GM23338 (cell line): ENCODE data around the gene CBX8. TPM values are rescaled to one million over a fixed set of nuclear protein-coding genes. Genes with fewer than 3 reads are reported as not detected.

ENCODE experiments used
- ATAC-seq: fragments of 200-7000 bp; cut with Tn5 transposase; 3 replicates; pipeline ENCODE4 v1.9.1; 2020
- DNase-seq: peaks from one replicate; pipeline ENCODE4 v3.0.0-alpha.2; 2015; ENCODE audit warnings: low spot score
- H2AFZ ChIP-seq: fragments of 200-600 bp; sonication (generic); 2 replicates; pipeline ENCODE4 v1.8.0; 2016; ENCODE audit warnings: antibody characterized with exemption, mild to moderate bottlenecking, moderate library complexity
- H3F3A ChIP-seq: fragments of 200-600 bp; sonication (generic); replicated peaks from 2 replicates; pipeline ENCODE4 v1.8.0; 2017; ENCODE audit warnings: antibody characterized with exemption, mixed run types, low read depth
- H3K27ac ChIP-seq: fragments of 200-600 bp; sonication (generic); 2 replicates; pipeline ENCODE4 v1.6.1; 2016; ENCODE audit warnings: low read depth
- H3K27me3 ChIP-seq: fragments of 200-600 bp; sonication (generic); 2 replicates; pipeline ENCODE4 v1.8.0; 2016; ENCODE audit warnings: mild to moderate bottlenecking, mixed run types, moderate library complexity; ENCODE audit not compliant: insufficient read depth
- H3K36me3 ChIP-seq: fragments of 200-600 bp; sonication (generic); 2 replicates; pipeline ENCODE4 v1.8.0; 2016; ENCODE audit warnings: mild to moderate bottlenecking; ENCODE audit not compliant: insufficient read depth
- H3K4me1 ChIP-seq: fragments of 200-600 bp; sonication (generic); 2 replicates; pipeline ENCODE4 v1.8.0; 2016; ENCODE audit warnings: mild to moderate bottlenecking, moderate library complexity; ENCODE audit not compliant: insufficient read depth
- H3K4me2 ChIP-seq: fragments of 200-600 bp; sonication (generic); 2 replicates; pipeline ENCODE4 v1.7.1; 2017; ENCODE audit warnings: mixed run types
- H3K4me3 ChIP-seq: fragments of 200-600 bp; sonication (generic); 2 replicates; pipeline ENCODE4 v1.6.1; 2016; ENCODE audit warnings: mixed run types
- H3K79me2 ChIP-seq: fragments of 200-600 bp; sonication (generic); replicated peaks from 2 replicates; pipeline ENCODE4 v1.8.0; 2017; ENCODE audit warnings: mild to moderate bottlenecking; ENCODE audit not compliant: insufficient read depth
- H3K9me2 ChIP-seq: fragments of 200-600 bp; sonication (generic); 2 replicates; pipeline ENCODE4 v1.8.0; 2017; ENCODE audit not compliant: insufficient read depth
- H4K20me1 ChIP-seq: fragments of 200-600 bp; sonication (generic); replicated peaks from 2 replicates; pipeline ENCODE4 v1.8.0; 2017; ENCODE audit warnings: mild to moderate bottlenecking; ENCODE audit not compliant: insufficient read depth
- H3K27ac Mint-ChIP-seq: 2 replicates; pipeline ENCODE4 v1.8.0; 2020; ENCODE audit warnings: inconsistent platforms, mild to moderate bottlenecking, moderate library complexity, mixed read lengths
- H3K27me3 Mint-ChIP-seq: 3 replicates; pipeline ENCODE4 v1.8.0; 2022; ENCODE audit warnings: low read depth, mild to moderate bottlenecking, moderate library complexity, mixed read lengths, inconsistent platforms; ENCODE audit not compliant: insufficient read depth, poor library complexity
- H3K36me3 Mint-ChIP-seq: 3 replicates; pipeline ENCODE4 v1.8.0; 2021; ENCODE audit warnings: low read depth, mild to moderate bottlenecking, inconsistent platforms, moderate library complexity, mixed read lengths
- H3K4me1 Mint-ChIP-seq: 3 replicates; pipeline ENCODE4 v1.8.0; 2020; ENCODE audit warnings: mild to moderate bottlenecking, inconsistent platforms, mixed read lengths
- H3K4me3 Mint-ChIP-seq: 3 replicates; pipeline ENCODE4 v1.8.0; 2021; ENCODE audit warnings: moderate library complexity, mild to moderate bottlenecking, inconsistent platforms, mixed read lengths
- H3K9me3 Mint-ChIP-seq: 3 replicates; pipeline ENCODE4 v1.8.0; 2020; ENCODE audit warnings: moderate library complexity, mild to moderate bottlenecking, inconsistent platforms, mixed read lengths
- CREB1 ChIP-seq: fragments of 250-450 bp; sonication (Bioruptor Pico); IDR thresholded peaks from 2 replicates; pipeline ENCODE4 v1.5.0; 2020; ENCODE audit warnings: low read depth, mild to moderate bottlenecking, moderate library complexity
- EZH2 ChIP-seq: fragments of 200-600 bp; sonication (generic); IDR thresholded peaks from one replicate; pipeline ENCODE4 v1.8.0; 2017; ENCODE audit warnings: antibody characterized with exemption, mild to moderate bottlenecking, low read depth; ENCODE audit not compliant: unreplicated experiment
- EZH2phosphoT487 ChIP-seq: fragments of 200-600 bp; sonication (generic); IDR thresholded peaks from one replicate; pipeline ENCODE4 v1.8.1; 2018; ENCODE audit warnings: antibody characterized with exemption; ENCODE audit not compliant: unreplicated experiment
- JUNB ChIP-seq: IDR thresholded peaks from one replicate; pipeline ENCODE4 v1.6.1; 2016; ENCODE audit warnings: antibody characterized with exemption; ENCODE audit not compliant: unreplicated experiment
- NANOG ChIP-seq: IDR thresholded peaks from 2 replicates; pipeline ENCODE4 v1.6.1; 2016; ENCODE audit warnings: antibody characterized with exemption, borderline replicate concordance
- POLR2AphosphoS5 ChIP-seq: IDR thresholded peaks from 2 replicates; pipeline ENCODE4 v1.6.1; 2016; ENCODE audit warnings: antibody characterized with exemption, low read depth
- STAT1 ChIP-seq: IDR thresholded peaks from one replicate; pipeline ENCODE4 v1.6.1; 2016; ENCODE audit warnings: antibody characterized with exemption; ENCODE audit not compliant: unreplicated experiment
- ZNF114 ChIP-seq: fragments of 250-450 bp; sonication (Bioruptor Pico); IDR thresholded peaks from 2 replicates; pipeline ENCODE4 v1.5.0; 2020; ENCODE audit warnings: mild to moderate bottlenecking, moderate library complexity
- ZNF331 ChIP-seq: fragments of 250-450 bp; sonication (Bioruptor Pico); IDR thresholded peaks from 2 replicates; pipeline ENCODE4 v1.5.0; 2020; ENCODE audit warnings: low read depth, mild to moderate bottlenecking, moderate library complexity
- polyA plus RNA-seq: library from polyadenylated mRNA; unstranded; fragments of >200 nt; fragmentation: Nextera tagmentation; extraction: Ambion mirVana; gene quantifications from 2 replicates; pipeline ENCODE4 v1.2.1, GENCODE V29; 2016
- total RNA-seq: library from RNA; depleted of rRNA; stranded (reverse); fragments of >200 nt; shearing (Covaris generic); gene quantifications from 2 replicates; pipeline ENCODE4 v1.2.3, GENCODE V29; 2014
- TF ChIP-seq, protein P1 (sequence below), 2 experiments: fragments of 200-600 bp in 1 of 2; sonication (generic) in 1 of 2; conservative IDR thresholded peaks; 2 replicates each; pipeline versions ENCODE4 v1.5.1 to v1.6.1; 2016 to 2017; ENCODE audit warnings: antibody characterized with exemption in 2 of 2, low read depth in 2 of 2, mild to moderate bottlenecking in 2 of 2, moderate library complexity in 1 of 2
- TF ChIP-seq, protein P2 (sequence below): IDR thresholded peaks from 2 replicates; pipeline ENCODE4 v1.6.1; 2016; ENCODE audit warnings: antibody characterized with exemption
- TF ChIP-seq, protein P3 (sequence below): IDR thresholded peaks from one replicate; pipeline ENCODE4 v1.6.1; 2018; ENCODE audit warnings: antibody characterized with exemption; ENCODE audit not compliant: unreplicated experiment
- TF ChIP-seq, protein P4 (sequence below): fragments of 250-450 bp; sonication (Bioruptor Pico); IDR thresholded peaks from 2 replicates; pipeline ENCODE4 v1.5.0; 2020; ENCODE audit warnings: mild to moderate bottlenecking, moderate library complexity

CBX8 gene
- total and polyA plus RNA-seq, 2 experiments from 2014 or later: 1.0 to 1.3 TPM

DNA sequence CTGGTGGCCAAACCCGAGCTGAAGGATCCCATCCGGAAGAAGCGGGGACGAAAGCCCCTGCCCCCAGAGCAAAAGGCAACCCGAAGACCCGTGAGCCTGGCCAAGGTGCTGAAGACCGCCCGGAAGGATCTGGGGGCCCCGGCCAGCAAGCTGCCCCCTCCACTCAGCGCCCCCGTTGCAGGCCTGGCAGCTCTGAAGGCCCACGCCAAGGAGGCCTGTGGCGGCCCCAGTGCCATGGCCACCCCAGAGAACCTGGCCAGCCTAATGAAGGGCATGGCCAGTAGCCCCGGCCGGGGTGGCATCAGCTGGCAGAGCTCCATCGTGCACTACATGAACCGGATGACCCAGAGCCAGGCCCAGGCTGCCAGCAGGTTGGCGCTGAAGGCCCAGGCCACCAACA lies 13.0 kb downstream of the CBX8 start:
- H3K27me3 Mint-ChIP-seq: peaks cover 62% of the 10 kb centered on the region
- H3K4me1 Mint-ChIP-seq: peaks cover 63% of the 10 kb centered on the region
- Histone ChIP-seq H3F3A (peaks cover 33% of the 10 kb centered on the region), H3K9me2 (no peaks in the 10 kb centered on the region), H3K4me1 (peaks cover 32% of the 10 kb centered on the region), H3K36me3 (peaks cover 8% of the 10 kb centered on the region), H3K4me3 (no peak overlapping the region), H3K27ac (no peak overlapping the region), H3K79me2 (peaks cover 27% of the 10 kb centered on the region), H3K4me2 (no peak overlapping the region), H4K20me1 (peaks cover 54% of the 10 kb centered on the region), H2AFZ (no peak overlapping the region), H3K27me3 (peaks cover 22% of the 10 kb centered on the region)
- H3K27ac Mint-ChIP-seq: no peak overlapping the region
- no peak for ATAC-seq
- H3K36me3 Mint-ChIP-seq: peaks cover 68% of the 10 kb centered on the region
- no peak for TF ChIP-seq CREB1
- TF ChIP-seq JUNB: no peak
- TF ChIP-seq STAT1: no peak
- TF ChIP-seq, protein P1, sequence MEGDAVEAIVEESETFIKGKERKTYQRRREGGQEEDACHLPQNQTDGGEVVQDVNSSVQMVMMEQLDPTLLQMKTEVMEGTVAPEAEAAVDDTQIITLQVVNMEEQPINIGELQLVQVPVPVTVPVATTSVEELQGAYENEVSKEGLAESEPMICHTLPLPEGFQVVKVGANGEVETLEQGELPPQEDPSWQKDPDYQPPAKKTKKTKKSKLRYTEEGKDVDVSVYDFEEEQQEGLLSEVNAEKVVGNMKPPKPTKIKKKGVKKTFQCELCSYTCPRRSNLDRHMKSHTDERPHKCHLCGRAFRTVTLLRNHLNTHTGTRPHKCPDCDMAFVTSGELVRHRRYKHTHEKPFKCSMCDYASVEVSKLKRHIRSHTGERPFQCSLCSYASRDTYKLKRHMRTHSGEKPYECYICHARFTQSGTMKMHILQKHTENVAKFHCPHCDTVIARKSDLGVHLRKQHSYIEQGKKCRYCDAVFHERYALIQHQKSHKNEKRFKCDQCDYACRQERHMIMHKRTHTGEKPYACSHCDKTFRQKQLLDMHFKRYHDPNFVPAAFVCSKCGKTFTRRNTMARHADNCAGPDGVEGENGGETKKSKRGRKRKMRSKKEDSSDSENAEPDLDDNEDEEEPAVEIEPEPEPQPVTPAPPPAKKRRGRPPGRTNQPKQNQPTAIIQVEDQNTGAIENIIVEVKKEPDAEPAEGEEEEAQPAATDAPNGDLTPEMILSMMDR (conservative IDR thresholded peaks at IDR 0.05; ENCODE audit: low read depth in 2 of 2): no peak
- TF ChIP-seq ZNF331 (CRISPR knock-in tag): no peak
- TF ChIP-seq, protein P2, sequence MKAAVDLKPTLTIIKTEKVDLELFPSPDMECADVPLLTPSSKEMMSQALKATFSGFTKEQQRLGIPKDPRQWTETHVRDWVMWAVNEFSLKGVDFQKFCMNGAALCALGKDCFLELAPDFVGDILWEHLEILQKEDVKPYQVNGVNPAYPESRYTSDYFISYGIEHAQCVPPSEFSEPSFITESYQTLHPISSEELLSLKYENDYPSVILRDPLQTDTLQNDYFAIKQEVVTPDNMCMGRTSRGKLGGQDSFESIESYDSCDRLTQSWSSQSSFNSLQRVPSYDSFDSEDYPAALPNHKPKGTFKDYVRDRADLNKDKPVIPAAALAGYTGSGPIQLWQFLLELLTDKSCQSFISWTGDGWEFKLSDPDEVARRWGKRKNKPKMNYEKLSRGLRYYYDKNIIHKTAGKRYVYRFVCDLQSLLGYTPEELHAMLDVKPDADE: no peak
- TF ChIP-seq, protein P3, sequence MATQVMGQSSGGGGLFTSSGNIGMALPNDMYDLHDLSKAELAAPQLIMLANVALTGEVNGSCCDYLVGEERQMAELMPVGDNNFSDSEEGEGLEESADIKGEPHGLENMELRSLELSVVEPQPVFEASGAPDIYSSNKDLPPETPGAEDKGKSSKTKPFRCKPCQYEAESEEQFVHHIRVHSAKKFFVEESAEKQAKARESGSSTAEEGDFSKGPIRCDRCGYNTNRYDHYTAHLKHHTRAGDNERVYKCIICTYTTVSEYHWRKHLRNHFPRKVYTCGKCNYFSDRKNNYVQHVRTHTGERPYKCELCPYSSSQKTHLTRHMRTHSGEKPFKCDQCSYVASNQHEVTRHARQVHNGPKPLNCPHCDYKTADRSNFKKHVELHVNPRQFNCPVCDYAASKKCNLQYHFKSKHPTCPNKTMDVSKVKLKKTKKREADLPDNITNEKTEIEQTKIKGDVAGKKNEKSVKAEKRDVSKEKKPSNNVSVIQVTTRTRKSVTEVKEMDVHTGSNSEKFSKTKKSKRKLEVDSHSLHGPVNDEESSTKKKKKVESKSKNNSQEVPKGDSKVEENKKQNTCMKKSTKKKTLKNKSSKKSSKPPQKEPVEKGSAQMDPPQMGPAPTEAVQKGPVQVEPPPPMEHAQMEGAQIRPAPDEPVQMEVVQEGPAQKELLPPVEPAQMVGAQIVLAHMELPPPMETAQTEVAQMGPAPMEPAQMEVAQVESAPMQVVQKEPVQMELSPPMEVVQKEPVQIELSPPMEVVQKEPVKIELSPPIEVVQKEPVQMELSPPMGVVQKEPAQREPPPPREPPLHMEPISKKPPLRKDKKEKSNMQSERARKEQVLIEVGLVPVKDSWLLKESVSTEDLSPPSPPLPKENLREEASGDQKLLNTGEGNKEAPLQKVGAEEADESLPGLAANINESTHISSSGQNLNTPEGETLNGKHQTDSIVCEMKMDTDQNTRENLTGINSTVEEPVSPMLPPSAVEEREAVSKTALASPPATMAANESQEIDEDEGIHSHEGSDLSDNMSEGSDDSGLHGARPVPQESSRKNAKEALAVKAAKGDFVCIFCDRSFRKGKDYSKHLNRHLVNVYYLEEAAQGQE: no peak
- no peak for TF ChIP-seq EZH2phosphoT487
- TF ChIP-seq, protein P4, sequence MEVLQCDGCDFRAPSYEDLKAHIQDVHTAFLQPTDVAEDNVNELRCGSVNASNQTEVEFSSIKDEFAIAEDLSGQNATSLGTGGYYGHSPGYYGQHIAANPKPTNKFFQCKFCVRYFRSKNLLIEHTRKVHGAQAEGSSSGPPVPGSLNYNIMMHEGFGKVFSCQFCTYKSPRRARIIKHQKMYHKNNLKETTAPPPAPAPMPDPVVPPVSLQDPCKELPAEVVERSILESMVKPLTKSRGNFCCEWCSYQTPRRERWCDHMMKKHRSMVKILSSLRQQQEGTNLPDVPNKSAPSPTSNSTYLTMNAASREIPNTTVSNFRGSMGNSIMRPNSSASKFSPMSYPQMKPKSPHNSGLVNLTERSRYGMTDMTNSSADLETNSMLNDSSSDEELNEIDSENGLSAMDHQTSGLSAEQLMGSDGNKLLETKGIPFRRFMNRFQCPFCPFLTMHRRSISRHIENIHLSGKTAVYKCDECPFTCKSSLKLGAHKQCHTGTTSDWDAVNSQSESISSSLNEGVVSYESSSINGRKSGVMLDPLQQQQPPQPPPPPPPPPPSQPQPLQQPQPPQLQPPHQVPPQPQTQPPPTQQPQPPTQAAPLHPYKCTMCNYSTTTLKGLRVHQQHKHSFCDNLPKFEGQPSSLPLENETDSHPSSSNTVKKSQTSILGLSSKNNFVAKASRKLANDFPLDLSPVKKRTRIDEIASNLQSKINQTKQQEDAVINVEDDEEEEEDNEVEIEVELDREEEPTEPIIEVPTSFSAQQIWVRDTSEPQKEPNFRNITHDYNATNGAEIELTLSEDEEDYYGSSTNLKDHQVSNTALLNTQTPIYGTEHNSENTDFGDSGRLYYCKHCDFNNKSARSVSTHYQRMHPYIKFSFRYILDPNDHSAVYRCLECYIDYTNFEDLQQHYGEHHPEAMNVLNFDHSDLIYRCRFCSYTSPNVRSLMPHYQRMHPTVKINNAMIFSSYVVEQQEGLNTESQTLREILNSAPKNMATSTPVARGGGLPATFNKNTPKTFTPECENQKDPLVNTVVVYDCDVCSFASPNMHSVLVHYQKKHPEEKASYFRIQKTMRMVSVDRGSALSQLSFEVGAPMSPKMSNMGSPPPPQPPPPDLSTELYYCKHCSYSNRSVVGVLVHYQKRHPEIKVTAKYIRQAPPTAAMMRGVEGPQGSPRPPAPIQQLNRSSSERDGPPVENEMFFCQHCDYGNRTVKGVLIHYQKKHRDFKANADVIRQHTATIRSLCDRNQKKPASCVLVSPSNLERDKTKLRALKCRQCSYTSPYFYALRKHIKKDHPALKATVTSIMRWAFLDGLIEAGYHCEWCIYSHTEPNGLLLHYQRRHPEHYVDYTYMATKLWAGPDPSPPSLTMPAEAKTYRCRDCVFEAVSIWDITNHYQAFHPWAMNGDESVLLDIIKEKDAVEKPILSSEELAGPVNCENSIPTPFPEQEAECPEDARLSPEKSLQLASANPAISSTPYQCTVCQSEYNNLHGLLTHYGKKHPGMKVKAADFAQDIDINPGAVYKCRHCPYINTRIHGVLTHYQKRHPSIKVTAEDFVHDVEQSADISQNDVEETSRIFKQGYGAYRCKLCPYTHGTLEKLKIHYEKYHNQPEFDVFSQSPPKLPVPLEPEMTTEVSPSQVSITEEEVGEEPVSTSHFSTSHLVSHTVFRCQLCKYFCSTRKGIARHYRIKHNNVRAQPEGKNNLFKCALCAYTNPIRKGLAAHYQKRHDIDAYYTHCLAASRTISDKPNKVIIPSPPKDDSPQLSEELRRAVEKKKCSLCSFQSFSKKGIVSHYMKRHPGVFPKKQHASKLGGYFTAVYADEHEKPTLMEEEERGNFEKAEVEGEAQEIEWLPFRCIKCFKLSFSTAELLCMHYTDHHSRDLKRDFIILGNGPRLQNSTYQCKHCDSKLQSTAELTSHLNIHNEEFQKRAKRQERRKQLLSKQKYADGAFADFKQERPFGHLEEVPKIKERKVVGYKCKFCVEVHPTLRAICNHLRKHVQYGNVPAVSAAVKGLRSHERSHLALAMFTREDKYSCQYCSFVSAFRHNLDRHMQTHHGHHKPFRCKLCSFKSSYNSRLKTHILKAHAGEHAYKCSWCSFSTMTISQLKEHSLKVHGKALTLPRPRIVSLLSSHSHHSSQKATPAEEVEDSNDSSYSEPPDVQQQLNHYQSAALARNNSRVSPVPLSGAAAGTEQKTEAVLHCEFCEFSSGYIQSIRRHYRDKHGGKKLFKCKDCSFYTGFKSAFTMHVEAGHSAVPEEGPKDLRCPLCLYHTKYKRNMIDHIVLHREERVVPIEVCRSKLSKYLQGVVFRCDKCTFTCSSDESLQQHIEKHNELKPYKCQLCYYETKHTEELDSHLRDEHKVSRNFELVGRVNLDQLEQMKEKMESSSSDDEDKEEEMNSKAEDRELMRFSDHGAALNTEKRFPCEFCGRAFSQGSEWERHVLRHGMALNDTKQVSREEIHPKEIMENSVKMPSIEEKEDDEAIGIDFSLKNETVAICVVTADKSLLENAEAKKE (CRISPR knock-in tag): no peak
- TF ChIP-seq EZH2: no peak
- TF ChIP-seq NANOG: no peak
- no peak for TF ChIP-seq ZNF114 (CRISPR knock-in tag)
- no peak for TF ChIP-seq POLR2AphosphoS5
- DNase-seq: no peak
- no peaks in the 10 kb centered on the region for H3K9me3 Mint-ChIP-seq
- no peak overlapping the region for H3K4me3 Mint-ChIP-seq
